GM19397 (cell line): ENCODE results near the gene CD19.
A peak's percentile ranks its signal among the peaks of the same experiment; 100 is the strongest.
"Not testable (repeated sequence)": the region's sequence is repeated elsewhere in the genome, so short reads cannot be mapped to it uniquely, and the experiment has no call there.

Experiments used
- ATAC-seq: cut with Tn5 transposase; IDR thresholded peaks from one replicate; pipeline ENCODE4 v1.9.1; 2021; ENCODE audit warnings: mild to moderate bottlenecking, moderate library complexity; ENCODE audit not compliant: unreplicated experiment

CD19 gene

DNA sequence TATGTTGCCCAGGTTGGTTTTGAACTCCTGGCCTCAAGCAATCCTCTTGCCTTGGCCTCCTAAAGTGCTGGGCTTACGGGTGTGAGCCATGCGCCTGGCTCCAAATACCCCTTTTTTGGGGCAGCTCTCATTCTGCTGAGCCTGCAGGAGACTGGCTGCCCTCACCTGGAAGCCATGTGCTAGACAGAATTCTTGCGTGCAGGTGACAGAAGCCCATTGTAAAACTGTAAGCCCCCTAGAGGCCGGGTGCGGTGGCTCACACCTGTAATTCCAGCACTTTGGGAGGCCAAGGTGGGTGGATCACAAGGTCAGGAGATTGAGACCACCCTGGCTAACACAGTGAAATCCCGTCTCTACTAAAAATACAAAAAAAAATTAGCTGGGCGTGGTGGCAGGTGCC lies 48.6 kb downstream of the CD19 start:
- not testable (repeated sequence) for ATAC-seq

DNA sequence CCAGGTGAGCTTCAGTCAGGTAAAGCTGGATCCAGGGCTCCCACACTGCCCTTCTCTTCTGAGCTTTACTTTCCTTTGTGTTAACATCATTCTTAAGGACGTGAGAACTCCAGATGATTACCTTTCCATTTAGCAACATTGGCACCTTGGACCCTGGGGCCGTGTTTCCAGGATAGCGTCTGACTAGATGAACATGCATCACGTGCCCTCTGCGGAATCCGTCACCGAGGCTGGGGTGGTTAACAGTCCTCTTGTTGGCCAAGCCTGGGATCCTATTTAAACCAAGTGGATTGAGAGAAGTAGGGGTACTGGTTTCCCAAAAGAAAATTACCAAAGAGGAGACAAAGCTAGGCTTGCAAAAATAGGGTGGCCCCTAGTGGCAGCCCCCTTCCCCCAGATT lies 49.2 kb downstream of the CD19 start:
- ATAC-seq, result no peak

DNA sequence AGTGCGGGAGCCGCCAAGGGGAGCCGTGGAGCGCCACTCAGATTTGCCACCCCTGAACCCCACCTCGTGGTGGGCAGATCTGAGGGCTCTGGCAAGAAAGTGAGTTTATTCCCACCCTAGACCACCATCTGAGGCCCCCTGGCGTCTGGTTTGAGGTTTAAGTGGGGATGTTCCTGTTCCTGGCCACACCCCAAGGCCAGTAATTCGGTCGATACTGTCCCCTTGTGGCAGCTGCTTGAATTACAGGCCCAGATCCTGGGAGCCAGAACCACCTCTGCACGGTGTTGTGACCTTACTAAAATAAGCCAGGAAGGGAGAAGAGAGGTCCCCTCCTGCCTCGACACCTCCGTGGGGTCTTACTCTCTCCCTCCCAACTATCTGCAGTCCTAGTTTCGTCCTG lies 49.7 kb downstream of the CD19 start:
- no peak for ATAC-seq

DNA sequence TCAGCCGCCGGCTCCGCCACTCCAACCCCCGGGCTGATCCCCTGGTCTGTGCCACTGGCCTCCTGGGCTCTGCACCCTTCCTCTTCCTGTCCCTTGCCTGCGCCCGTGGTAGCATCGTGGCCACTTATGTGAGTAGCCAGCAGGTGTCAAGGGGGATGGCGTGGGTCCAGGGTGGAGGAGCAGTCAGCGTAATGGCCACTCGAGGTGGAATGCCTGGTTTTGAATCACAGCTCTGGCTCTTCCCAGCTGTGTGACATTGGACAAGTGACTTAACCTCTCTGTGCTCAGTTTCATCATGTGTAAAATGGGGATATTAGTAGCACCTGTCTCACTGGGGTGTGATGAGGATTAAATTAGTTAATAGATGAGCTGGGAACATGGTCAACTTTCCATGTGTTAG lies 50.6 kb downstream of the CD19 start:
- ATAC-seq, result no peak

- no peak for ATAC-seq
These were observed 51.2 kb downstream of the CD19 start for GRCh38 chr16:28982949-28983348.

GRCh38 chr16:28983644-28984043 lies 51.9 kb downstream of the CD19 start:
- no peak for ATAC-seq

- ATAC-seq, result no peak
These were observed 52.3 kb downstream of the CD19 start for GRCh38 chr16:28984091-28984490.

- peak; percentile 64 for ATAC-seq
These were observed 52.9 kb downstream of the CD19 start, which contains the start of gene LAT for GRCh38 chr16:28984619-28985135. Gene LAT, plus strand, starts transcription at chr16:28985052. Its CDS starts 366 bp downstream, at chr16:28985418.

DNA sequence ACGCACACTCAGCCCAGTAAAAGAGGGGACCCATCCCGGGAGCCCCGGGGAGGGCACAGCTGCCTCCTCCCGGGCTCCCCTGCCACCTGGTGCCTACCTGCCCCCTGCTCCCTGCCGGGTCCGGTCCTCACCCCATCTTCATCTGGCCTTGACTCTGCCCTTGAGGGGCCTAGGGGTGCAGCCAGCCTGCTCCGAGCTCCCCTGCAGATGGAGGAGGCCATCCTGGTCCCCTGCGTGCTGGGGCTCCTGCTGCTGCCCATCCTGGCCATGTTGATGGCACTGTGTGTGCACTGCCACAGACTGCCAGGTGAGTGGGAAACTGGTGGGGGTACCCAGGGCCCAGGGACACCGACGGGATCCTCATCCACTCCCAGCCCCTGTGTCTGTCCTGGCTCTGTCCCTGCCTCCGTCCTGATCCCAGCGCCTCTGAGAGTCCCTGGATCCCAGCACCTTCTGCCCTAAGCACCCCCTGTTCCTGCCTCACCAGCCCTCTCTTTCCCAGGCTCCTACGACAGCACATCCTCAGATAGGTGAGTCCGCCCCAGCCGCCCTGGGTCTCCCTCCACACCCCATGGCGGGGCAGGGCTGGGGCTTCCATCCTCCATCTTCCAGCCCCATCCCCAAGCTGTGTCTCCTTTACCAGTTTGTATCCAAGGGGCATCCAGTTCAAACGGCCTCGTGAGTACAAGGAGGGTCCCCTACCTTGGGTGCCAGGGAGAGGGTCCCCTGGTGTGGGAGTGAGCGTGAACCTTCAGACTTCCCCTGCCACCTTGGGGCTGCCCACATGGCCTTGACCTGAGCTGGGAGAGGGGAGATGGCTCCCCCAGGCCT lies 53.7 kb downstream of the CD19 start:
- ATAC-seq, result no peak

GRCh38 chr16:28986046-28986445 lies 54.3 kb downstream of the CD19 start:
- no peak for ATAC-seq

DNA sequence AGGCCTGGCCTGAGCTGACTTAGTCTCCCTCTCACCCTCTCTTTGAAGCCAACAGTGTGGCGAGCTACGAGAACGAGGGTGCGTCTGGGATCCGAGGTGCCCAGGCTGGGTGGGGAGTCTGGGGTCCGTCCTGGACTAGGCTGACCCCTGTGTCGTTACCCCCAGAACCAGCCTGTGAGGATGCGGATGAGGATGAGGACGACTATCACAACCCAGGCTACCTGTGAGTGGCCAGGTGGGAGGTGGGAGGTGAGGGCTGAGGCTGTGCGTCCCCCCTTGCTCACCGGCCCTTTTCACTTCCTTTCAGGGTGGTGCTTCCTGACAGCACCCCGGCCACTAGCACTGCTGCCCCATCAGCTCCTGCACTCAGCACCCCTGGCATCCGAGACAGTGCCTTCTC lies 54.7 kb downstream of the CD19 start:
- no peak for ATAC-seq

DNA sequence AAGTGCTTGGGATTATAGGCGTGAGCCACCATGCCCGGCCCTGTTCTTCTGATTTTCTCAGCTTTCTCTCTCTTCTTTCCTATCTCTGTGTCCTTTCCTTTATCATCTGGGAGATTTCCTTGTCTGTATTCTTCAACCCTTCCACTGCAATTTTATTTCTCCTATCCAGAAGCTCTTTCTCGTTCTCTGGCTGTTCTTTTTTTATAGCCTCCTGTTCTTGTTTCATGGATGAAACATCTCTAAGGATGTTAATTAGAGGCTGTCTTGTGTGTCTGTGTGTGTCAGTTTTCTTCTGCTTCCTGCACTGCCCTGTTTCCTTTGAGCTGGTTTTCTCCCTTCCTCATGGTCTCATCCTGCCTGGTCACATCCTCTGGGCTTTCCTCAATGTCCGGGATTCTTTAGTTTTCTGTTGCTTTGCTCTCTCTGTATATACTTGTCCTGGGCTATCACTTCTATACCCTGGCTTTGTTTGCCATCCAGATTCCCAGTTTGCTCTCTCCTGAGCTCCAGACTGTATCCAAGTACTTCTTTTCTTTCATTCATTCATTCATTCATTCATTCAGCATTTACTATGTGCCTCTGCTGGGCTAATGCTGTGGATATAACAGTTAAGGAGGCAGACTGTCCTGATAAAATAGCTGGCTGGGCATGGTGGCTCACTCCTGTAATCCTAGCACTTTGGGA lies 55.5 kb downstream of the CD19 start:
- no peak for ATAC-seq
